Colonic mucosa (tissue), 4 donors: ENCODE measurements around the gene ACTL8. TPM values are rescaled to one million over a fixed set of nuclear protein-coding genes. Genes with fewer than 3 reads are reported as not detected.

Experiments
- DNase-seq: peaks from one replicate; pipeline ENCODE4 v3.0.0-alpha.2; 2020
- H3K27ac ChIP-seq: fragments of 200-600 bp; one replicate; pipeline ENCODE4 v1.8.0; 2021
- H3K27me3 ChIP-seq: fragments of 200-600 bp; one replicate; pipeline ENCODE4 v1.8.0; 2021
- H3K36me3 ChIP-seq: fragments of 200-600 bp; one replicate; pipeline ENCODE4 v1.8.0; 2021
- H3K4me1 ChIP-seq: fragments of 200-600 bp; one replicate; pipeline ENCODE4 v1.8.0; 2021; ENCODE audit warnings: mild to moderate bottlenecking
- H3K4me3 ChIP-seq: fragments of 200-600 bp; one replicate; pipeline ENCODE4 v1.8.0; 2021
- H3K9ac ChIP-seq, 2 donors: one replicate each; pipeline ENCODE4 v1.7.0; 2013; ENCODE audit warnings: control low read depth in 2 of 2, low read depth in 2 of 2, low read length in 2 of 2
- H3K9me3 ChIP-seq: fragments of 200-600 bp; one replicate; pipeline ENCODE4 v1.8.0; 2021
- intact Hi-C: fragments of 100-400 bp; cut with DNase I; formaldehyde crosslinking; loops from one replicate; pipeline ENCODE4 v1.14.1; 2022
- total RNA-seq, 2 donors: library from RNA; stranded (reverse); fragmentation: NEBNext Ultra II Directional in 1 of 2; extraction: Animal tissue kit (Norgen Biotek cat#: 25700) in 1 of 2; gene quantifications; one replicate each; pipeline ENCODE4 v1.2.1, GENCODE V29; 2021
- TF ChIP-seq, protein P1 (sequence below): fragments of 200-600 bp; IDR thresholded peaks from one replicate; pipeline ENCODE4 v1.8.0; 2022; ENCODE audit warnings: antibody characterized with exemption, mild to moderate bottlenecking
- donor health status: healthy.
- donor health status: DM: no; HTN: no; CAD: no.
- donor health status: DM: no; HTN: no; CAD: no.

Gene ACTL8
- total RNA-seq, 2 donors from 2014 or later = 0.13 to 2.8 TPM

GRCh38 chr1:17834561-17835100 lies 79.5 kb downstream of the ACTL8 start:
- DNase-seq = no peak
- no peaks in the 10 kb centered on the region for H3K9me3 ChIP-seq
- no peaks in the 10 kb centered on the region for H3K36me3 ChIP-seq
- no peak overlapping the region for H3K9ac ChIP-seq
- intact Hi-C loops = no loop called here
- H3K4me1 ChIP-seq = no peaks in the 10 kb centered on the region
- no peaks in the 10 kb centered on the region for H3K27me3 ChIP-seq
- H3K4me3 ChIP-seq = no peak overlapping the region
- TF ChIP-seq, protein P1, sequence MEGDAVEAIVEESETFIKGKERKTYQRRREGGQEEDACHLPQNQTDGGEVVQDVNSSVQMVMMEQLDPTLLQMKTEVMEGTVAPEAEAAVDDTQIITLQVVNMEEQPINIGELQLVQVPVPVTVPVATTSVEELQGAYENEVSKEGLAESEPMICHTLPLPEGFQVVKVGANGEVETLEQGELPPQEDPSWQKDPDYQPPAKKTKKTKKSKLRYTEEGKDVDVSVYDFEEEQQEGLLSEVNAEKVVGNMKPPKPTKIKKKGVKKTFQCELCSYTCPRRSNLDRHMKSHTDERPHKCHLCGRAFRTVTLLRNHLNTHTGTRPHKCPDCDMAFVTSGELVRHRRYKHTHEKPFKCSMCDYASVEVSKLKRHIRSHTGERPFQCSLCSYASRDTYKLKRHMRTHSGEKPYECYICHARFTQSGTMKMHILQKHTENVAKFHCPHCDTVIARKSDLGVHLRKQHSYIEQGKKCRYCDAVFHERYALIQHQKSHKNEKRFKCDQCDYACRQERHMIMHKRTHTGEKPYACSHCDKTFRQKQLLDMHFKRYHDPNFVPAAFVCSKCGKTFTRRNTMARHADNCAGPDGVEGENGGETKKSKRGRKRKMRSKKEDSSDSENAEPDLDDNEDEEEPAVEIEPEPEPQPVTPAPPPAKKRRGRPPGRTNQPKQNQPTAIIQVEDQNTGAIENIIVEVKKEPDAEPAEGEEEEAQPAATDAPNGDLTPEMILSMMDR = no peak
- no peak overlapping the region for H3K27ac ChIP-seq

DNA sequence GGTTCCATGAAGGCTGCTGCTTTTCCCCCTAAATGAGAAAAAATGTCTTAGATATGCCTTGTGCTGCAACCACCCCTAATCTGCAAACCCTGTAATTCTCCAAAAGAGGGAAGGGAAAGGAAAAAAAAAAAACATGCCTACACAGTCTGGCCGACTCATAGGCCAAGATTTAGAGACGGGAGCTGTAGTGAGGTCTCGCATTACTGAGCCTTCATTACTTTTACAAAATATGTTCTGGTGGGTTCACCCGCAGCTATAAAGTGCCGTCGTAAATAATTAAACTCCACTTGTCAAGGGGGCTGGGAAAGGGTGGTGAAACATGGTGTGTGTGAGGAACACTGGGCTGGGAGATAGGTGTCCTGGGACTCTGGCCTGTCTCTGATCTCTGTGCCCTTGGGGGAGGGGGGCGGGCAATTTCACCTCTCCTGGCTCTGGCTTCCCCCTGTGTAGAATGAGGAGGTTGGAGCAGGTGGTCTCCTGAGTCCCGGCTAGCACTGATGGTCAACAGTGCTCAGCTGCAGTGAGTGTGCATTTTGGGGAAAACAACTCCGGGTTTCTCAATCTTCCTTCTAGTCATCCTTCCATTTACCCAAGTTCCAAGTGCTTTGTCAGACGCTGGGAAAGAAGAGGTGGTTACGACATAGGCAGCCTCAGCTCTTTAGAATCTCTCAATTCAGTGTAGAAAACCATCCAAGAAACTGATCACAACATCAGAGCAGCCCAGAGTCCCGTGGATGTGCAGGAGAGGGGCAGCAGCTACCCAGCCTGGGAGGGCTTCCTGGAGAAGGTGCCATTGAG lies 82.3 kb downstream of the ACTL8 start:
- Histone ChIP-seq H3K4me1 (no peaks in the 10 kb centered on the region), H3K36me3 (no peaks in the 10 kb centered on the region), H3K27me3 (no peaks in the 10 kb centered on the region), H3K4me3 (no peak overlapping the region), H3K27ac (no peak overlapping the region), H3K9ac (no peak overlapping the region), H3K9me3 (no peaks in the 10 kb centered on the region)
- intact Hi-C loops = no loop called here
- DNase-seq = no peak
- TF ChIP-seq, protein P1 = no peak

- Histone ChIP-seq H3K9ac (no peak overlapping the region), H3K27me3 (no peaks in the 10 kb centered on the region), H3K36me3 (no peaks in the 10 kb centered on the region), H3K4me1 (no peaks in the 10 kb centered on the region), H3K27ac (no peak overlapping the region), H3K4me3 (no peak overlapping the region), H3K9me3 (no peaks in the 10 kb centered on the region)
- TF ChIP-seq, protein P1 = no peak
- intact Hi-C loops = no loop called here
- DNase-seq = no peak
Measured at GRCh38 chr1:17839641-17840196, 84.6 kb downstream of the ACTL8 start.

- DNase-seq = no peak
- intact Hi-C loops = no loop called here
- no peak overlapping the region for H3K4me3 ChIP-seq
- no peaks in the 10 kb centered on the region for H3K27me3 ChIP-seq
- TF ChIP-seq, protein P1 = no peak
- no peaks in the 10 kb centered on the region for H3K9me3 ChIP-seq
- no peak overlapping the region for H3K27ac ChIP-seq
- no peaks in the 10 kb centered on the region for H3K4me1 ChIP-seq
- H3K9ac ChIP-seq = no peak overlapping the region
- no peaks in the 10 kb centered on the region for H3K36me3 ChIP-seq
Measured at GRCh38 chr1:17841944-17842343, 86.8 kb downstream of the ACTL8 start.

DNA sequence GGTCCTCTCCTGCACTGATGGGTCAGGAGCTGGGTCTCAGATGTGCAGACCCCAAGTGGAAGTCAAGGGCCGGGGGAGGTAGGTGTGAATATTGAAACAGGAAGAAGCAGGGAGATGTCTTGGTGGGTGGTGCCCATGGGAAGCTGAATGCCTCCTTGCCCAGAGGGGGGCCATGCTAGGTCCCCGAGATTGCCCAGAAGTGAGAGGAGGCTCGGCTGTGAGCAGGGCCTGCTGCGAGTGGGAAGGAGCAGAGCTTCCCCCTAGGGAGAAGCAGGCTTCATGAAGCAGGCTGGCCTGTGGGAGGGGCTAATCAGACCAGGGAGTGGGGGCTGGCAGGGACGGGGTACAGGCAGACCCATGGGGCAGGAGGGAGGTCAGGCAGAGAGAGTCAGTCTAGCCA lies 87.6 kb downstream of the ACTL8 start:
- H3K9ac ChIP-seq = no peak overlapping the region
- H3K9me3 ChIP-seq = no peaks in the 10 kb centered on the region
- no peak for DNase-seq
- no peaks in the 10 kb centered on the region for H3K27me3 ChIP-seq
- no peaks in the 10 kb centered on the region for H3K36me3 ChIP-seq
- no peaks in the 10 kb centered on the region for H3K4me1 ChIP-seq
- no peak overlapping the region for H3K4me3 ChIP-seq
- no peak overlapping the region for H3K27ac ChIP-seq
- TF ChIP-seq, protein P1 = no peak
- intact Hi-C loops = no loop called here
